ENCODE measurements around the gene PARD6G.
A peak's percentile ranks its signal among the peaks of the same experiment; 100 is the strongest.

The PARD6G gene

DNA sequence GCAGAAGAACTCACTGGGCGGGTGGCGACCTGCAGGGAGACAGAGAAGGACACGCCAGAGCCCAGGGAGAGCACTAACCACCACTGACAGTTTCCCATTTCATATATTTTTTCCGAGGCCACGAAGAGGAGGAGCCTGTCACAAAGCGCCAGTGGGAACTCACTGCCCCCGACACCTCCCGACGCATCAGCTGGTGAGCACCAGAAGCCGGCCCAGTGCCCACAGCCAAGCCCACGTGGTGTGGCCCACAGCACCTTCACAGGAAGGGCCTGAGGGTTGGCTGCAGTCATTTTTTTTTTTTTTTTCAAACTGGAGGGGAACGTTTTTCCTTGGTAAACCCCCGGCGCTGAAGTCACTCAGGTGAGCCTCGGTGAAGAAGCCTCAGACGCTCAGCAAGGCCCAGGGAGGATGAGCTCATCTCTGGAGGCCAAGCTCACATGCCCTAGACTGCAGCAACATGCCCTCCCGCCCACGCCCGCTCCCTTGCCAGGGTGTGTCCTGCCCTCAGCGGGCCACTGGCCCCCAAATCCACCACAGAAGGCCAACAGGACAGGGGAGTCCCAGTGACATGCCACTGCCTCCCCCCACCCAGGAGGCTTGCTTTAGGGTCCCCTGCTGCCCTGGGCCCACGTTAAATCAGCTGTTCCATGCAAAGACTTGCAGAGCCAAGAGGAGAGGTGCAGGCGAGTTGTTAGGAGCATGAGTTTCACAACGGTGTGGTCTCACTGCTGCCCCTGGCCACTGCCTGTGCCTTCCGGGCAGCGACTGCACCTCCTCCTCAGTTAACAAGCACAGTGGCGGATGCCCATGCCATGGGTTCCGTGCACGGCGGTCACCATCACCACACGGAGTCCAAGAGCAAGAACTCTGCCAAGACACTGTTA lies 68.1 kb downstream of the PARD6G start:
- DNase-seq (ENCODE audit: low spot score in 2 of 2) = no peak
- Mint-ChIP-seq H3K36me3 (peaks cover 4% of the 10 kb centered on the region), H3K27ac (no peak overlapping the region), H3K4me1 (peaks cover 45% of the 10 kb centered on the region), H3K9me3 (no peaks in the 10 kb centered on the region), H3K4me3 (no peak overlapping the region)
- ATAC-seq = no peak

DNA sequence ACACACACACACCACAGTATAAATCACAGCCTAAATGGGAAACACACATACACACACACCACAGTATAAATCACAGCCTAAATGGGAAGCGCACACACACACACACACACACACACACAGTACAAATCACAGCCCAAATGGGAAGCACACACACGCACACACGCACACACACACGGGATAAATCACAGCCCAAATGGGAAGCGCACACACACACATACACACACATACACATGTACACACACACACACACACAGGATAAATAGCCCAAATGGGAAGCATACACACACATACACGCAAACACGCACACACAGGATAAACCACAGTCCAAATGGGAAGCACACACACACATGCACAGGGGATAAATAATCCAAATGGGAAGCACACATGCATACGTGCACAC lies 70.2 kb downstream of the PARD6G start:
- Mint-ChIP-seq H3K27ac (no peak overlapping the region), H3K4me1 (peaks cover 45% of the 10 kb centered on the region), H3K36me3 (peaks cover 4% of the 10 kb centered on the region), H3K4me3 (no peak overlapping the region), H3K9me3 (no peaks in the 10 kb centered on the region)
- DNase-seq (ENCODE audit: low spot score in 2 of 2) (no peak), ATAC-seq (no peak)

DNA sequence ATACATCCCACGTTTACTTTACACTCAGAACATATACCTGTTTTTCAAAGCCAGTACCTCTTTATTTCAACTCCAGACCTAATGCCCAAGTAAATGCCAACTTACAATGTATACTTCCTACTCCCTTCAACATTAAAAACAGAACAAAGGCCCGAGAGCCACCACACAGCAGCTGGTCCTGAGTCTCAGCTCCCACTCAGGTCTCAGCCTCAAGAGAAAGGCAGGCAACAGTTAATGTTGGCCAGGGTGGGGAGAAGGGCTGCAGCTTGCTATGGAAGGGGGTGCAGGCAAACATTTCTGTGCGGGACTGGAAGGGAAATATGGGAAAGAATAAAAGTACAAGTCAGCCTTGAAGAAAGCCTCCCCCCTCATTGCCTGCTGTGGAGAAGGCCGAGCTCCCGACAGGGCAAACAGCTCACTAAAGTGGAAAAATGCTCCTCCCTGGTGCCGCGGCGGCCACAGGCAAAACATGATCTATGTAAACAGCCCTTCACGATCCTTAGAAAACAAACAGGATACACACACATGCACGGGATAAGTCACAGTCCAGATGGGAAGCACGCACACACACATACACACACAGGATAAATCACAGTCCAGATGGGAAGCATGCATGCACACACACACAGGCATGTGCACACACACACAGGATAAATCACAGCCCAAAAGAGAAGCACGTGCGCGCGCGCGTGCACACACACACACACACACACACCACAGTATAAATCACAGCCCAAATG lies 70.8 kb downstream of the PARD6G start:
- DNase-seq (ENCODE audit: low spot score in 2 of 2) (no peak), ATAC-seq (no peak)
- Mint-ChIP-seq H3K4me3 (no peak overlapping the region), H3K36me3 (peaks cover 4% of the 10 kb centered on the region), H3K9me3 (no peaks in the 10 kb centered on the region), H3K4me1 (peaks cover 50% of the 10 kb centered on the region), H3K27ac (peak overlapping the region; percentile 76)

DNA sequence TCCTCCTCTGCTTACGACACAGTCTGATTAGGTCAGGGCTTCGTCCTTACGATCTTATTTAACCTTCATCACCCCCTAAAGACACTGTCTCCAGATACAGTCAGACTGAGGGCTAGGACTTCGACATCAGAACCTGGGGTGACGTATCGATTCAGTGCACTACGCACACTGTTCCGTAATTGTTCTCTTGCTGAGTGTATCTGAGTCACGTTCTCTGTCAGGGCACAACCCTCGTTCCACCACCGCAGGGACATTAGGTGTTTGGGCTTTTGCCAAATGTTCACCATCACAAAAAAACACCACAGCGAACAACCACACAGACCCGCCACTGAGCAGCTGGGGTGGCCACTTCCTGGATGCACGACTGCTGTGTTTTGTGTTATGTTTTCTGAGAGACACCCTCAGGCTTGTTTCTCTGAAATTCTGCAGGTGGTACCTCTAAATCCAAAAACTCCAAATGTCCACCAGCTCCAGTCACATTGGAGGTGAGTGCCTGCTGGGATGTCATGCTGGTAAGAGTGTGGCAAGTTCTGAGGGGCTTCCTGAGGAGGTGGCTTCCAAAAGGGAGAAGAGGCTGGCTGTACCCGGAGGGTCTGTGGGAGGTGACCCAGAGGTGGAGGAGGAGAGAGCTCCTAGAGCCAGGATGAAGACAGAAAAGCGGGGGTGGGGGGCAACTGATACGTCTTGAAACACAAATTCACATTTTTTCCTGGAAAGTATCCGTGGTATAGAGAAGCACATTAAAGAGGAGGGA lies 71.7 kb downstream of the PARD6G start:
- ATAC-seq (peak; percentile 95), DNase-seq (ENCODE audit: low spot score in 2 of 2) (peak; percentile 30 to 72)
- peaks cover 56% of the 10 kb centered on the region for H3K4me1 Mint-ChIP-seq
- no peaks in the 10 kb centered on the region for H3K9me3 Mint-ChIP-seq
- peak overlapping the region; percentile 56 for H3K4me3 Mint-ChIP-seq
- H3K27ac Mint-ChIP-seq = peak overlapping the region; percentile 76
- peaks cover 4% of the 10 kb centered on the region for H3K36me3 Mint-ChIP-seq

- no peak for ATAC-seq
- no peak for DNase-seq (ENCODE audit: low spot score in 2 of 2)
- H3K4me3 Mint-ChIP-seq = no peak overlapping the region
- H3K36me3 Mint-ChIP-seq = peaks cover 4% of the 10 kb centered on the region
- H3K27ac Mint-ChIP-seq = no peak overlapping the region
- no peaks in the 10 kb centered on the region for H3K9me3 Mint-ChIP-seq
- peaks cover 40% of the 10 kb centered on the region for H3K4me1 Mint-ChIP-seq
Observed at GRCh38 chr18:80173060-80173459, 74.3 kb downstream of the PARD6G start.

GRCh38 chr18:80172056-80172455 lies 75.3 kb downstream of the PARD6G start:
- peak; percentile 67 for ATAC-seq
- no peak for DNase-seq (ENCODE audit: low spot score in 2 of 2)
- H3K36me3 Mint-ChIP-seq = peaks cover 2% of the 10 kb centered on the region
- H3K9me3 Mint-ChIP-seq = no peaks in the 10 kb centered on the region
- peak overlapping the region; percentile 3 for H3K4me3 Mint-ChIP-seq
- H3K27ac Mint-ChIP-seq = no peak overlapping the region
- peaks cover 34% of the 10 kb centered on the region for H3K4me1 Mint-ChIP-seq

DNA sequence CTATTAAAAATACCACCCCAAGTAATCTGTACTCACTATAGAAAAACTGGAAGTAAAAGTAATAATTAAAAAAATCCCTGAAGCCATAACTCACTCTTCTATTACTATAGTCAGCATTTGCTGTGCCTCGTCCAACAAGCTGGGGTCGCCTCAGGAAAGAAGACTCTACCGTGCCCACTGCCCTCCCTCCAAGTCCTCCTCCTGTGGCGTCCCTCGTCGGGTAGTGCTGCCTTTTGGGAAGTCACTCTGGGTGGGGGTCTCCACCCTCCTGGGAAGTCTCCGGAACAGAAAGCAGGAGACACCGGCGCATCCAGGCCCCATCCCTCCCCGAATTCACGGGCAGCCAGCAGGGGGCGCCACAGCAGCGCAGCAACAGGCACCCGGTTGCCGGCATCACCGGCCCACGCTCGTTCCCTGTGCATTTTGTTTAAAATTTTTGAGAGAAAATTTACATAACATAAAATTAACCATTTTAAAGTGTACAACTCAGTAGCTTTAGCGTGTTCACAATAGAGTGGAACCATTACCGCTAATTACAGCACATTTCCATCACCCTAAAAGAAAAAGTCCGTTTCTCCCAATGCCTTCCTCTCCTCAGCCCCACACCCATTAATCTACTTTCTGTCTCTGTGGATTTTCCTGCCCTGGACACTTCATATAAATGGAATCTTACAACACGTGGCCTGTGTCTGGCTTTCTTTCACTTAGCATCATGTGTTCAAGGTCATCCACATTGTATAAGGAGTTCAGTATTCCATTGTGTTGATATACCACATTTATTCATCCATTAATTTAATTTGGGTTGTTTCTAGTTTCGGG lies 76.1 kb downstream of the PARD6G start:
- Mint-ChIP-seq H3K27ac (no peak overlapping the region), H3K4me1 (peaks cover 26% of the 10 kb centered on the region), H3K4me3 (peak overlapping the region; percentile 3), H3K36me3 (no peaks in the 10 kb centered on the region), H3K9me3 (no peaks in the 10 kb centered on the region)
- peak; percentile 51 to 84 for DNase-seq (ENCODE audit: low spot score in 2 of 2)
- no peak for ATAC-seq

- H3K36me3 Mint-ChIP-seq = no peaks in the 10 kb centered on the region
- H3K27ac Mint-ChIP-seq = no peak overlapping the region
- ATAC-seq (no peak), DNase-seq (ENCODE audit: low spot score in 2 of 2) (no peak)
- peaks cover 19% of the 10 kb centered on the region for H3K4me1 Mint-ChIP-seq
- H3K4me3 Mint-ChIP-seq = no peak overlapping the region
- no peaks in the 10 kb centered on the region for H3K9me3 Mint-ChIP-seq
Observed at GRCh38 chr18:80170395-80171053, 76.8 kb downstream of the PARD6G start.

GRCh38 chr18:80169607-80170006 lies 77.7 kb downstream of the PARD6G start:
- Mint-ChIP-seq H3K4me3 (no peak overlapping the region), H3K36me3 (no peaks in the 10 kb centered on the region), H3K27ac (no peak overlapping the region), H3K4me1 (peaks cover 12% of the 10 kb centered on the region), H3K9me3 (peaks cover 6% of the 10 kb centered on the region)
- DNase-seq (ENCODE audit: low spot score in 2 of 2) (no peak), ATAC-seq (no peak)

DNA sequence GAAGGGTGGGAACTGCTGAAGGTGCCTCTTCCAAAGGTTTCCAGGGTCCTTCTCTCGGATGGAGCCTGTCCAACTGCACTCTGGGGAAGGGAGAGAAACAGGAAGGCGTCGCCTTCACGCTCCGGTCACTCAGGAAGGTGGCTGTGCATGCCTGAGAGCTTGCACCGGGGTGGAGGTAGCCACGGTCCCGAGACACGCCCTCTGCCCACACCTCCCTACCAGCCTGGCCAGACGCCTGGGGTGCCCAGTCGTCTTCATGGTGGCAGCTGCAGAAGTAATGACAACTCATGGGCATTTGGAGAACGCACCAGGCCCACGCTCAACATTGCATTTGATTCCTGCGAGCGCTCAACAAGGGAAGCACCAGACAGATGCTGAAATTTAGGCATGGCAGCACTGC lies 78.3 kb downstream of the PARD6G start:
- Mint-ChIP-seq H3K36me3 (no peaks in the 10 kb centered on the region), H3K4me1 (peaks cover 12% of the 10 kb centered on the region), H3K27ac (no peak overlapping the region), H3K9me3 (peaks cover 11% of the 10 kb centered on the region), H3K4me3 (no peak overlapping the region)
- DNase-seq (ENCODE audit: low spot score in 2 of 2) (no peak), ATAC-seq (no peak)

DNA sequence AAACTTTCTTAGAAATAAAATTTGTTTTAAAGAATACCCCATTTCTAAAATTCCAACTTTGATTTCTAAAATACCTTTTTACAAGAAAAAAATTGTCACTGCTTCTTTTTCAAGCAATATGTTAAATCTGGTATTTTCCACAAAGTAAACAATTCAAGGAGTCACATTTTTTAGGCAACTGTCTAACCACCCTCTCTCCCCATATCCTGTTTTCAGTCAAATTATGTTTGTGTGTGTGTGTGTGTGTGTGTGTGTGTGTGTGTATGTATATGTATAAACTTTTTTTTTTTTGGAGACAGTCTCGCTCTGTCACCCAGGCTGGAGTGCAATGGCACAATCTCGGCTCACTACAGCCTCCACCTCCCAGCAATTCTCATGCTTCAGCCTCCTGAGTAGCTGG lies 79.0 kb downstream of the PARD6G start:
- Mint-ChIP-seq H3K4me3 (no peak overlapping the region), H3K9me3 (peaks cover 11% of the 10 kb centered on the region), H3K27ac (no peak overlapping the region), H3K36me3 (no peaks in the 10 kb centered on the region), H3K4me1 (peaks cover 12% of the 10 kb centered on the region)
- no peak for DNase-seq (ENCODE audit: low spot score in 2 of 2)
- ATAC-seq = no peak

DNA sequence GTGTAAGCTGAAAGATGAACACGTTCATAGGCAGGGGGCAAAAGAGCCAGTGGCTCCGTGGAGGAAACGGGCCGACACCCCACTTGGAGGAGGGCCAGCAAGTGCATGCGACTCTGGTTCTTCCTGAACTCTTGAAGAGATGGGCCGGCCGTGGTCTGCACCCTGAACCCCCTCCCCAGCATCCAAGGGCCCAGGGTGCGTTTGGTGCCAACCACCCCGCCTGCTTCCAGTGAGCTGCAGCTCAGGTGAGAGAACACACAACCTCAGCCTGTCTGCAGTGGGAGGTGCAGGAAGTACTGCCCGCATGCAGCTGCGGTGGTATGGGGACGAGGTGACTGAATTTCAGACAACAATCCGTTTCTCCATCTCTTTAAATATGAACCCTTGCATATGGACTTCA lies 79.4 kb downstream of the PARD6G start:
- Mint-ChIP-seq H3K4me1 (peaks cover 12% of the 10 kb centered on the region), H3K36me3 (no peaks in the 10 kb centered on the region), H3K9me3 (peaks cover 11% of the 10 kb centered on the region), H3K4me3 (no peak overlapping the region), H3K27ac (no peak overlapping the region)
- ATAC-seq (no peak), DNase-seq (ENCODE audit: low spot score in 2 of 2) (no peak)

GRCh38 chr18:80167331-80167730 lies 80.0 kb downstream of the PARD6G start:
- DNase-seq (ENCODE audit: low spot score in 2 of 2) (no peak), ATAC-seq (no peak)
- no peak overlapping the region for H3K4me3 Mint-ChIP-seq
- H3K27ac Mint-ChIP-seq = no peak overlapping the region
- peaks cover 12% of the 10 kb centered on the region for H3K4me1 Mint-ChIP-seq
- peaks cover 11% of the 10 kb centered on the region for H3K9me3 Mint-ChIP-seq
- H3K36me3 Mint-ChIP-seq = no peaks in the 10 kb centered on the region

DNA sequence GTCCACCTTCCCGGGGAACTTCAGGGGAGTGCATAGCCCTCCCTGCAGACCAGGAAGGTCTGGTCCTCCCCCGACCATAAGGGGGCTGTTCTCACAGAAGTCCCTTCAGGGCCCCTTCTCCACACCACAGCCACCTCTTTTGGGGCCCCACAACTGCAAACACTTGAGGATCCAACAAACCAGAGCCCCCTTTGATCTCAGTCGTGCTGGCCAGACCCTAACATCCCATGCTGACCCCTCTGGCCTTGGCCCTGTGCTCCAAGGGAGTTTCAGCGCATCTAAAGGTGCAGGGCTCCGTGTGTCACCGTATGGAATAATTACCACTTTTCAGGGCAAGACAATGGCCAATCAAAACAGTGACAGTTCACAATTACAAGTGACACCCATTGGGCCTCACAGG lies 80.6 kb downstream of the PARD6G start:
- ATAC-seq = no peak
- H3K4me3 Mint-ChIP-seq = no peak overlapping the region
- H3K36me3 Mint-ChIP-seq = no peaks in the 10 kb centered on the region
- H3K4me1 Mint-ChIP-seq = peaks cover 9% of the 10 kb centered on the region
- no peak overlapping the region for H3K27ac Mint-ChIP-seq
- DNase-seq (ENCODE audit: low spot score in 2 of 2) = no peak
- peaks cover 11% of the 10 kb centered on the region for H3K9me3 Mint-ChIP-seq
